Measurements from ENCODE around the gene TACC2.

TACC2 gene

DNA sequence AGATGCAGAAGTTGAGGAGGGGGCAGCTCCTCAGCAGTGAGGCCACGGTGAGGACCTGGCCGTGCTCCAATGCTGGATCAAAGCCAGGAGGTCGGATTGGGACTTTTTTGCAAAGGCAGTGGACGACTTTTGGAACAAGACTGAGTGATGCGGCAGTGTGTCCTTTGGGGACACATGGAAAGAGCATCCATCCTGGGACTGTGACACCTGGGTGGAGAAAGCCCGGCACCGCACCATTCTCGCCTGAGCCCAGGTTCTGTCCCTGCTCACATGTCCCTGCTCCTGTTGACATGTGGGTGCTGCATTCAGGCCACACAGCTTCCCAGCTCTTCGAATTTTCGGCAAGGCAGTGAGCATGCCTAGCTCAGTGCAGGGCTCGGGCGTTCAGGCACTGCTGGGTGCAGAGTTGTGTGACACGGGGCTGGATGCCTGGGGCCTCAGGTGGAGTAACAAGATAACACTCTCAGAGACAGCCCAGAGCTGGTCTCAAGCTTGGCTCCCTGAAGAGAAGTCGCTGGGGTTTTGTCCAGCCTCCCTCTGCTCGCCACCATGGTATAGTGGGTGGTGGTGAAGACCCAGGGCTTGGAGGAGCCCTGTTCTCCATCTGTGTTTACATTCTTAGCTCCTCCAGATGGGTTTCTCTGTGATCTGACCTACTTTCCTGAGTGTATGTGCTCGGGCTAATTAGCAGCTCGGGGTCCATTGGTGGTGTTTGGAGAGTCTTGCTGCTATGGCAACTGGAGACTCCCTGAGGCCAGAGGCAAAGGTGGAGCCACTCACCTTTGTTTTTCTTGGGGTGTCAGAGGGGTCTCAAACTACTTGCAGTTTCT, 170.4 kb downstream of the TACC2 start:
- peaks cover 58% of the 10 kb centered on the region for H3K4me1 ChIP-seq (ENCODE audit: control insufficient read depth, insufficient read depth, low read length)
- peaks cover 0 to 2% of the 10 kb centered on the region in 2 donors for H3K36me3 ChIP-seq (ENCODE audit: control insufficient read depth in 2 of 2, insufficient read depth in 2 of 2, low read length in 2 of 2)
- no peaks in the 10 kb centered on the region for H3K9me3 ChIP-seq (ENCODE audit: control insufficient read depth in 2 of 2, low read length in 2 of 2)
- H3K27ac ChIP-seq (ENCODE audit: low read length), result no peak overlapping the region
- no peaks in the 10 kb centered on the region for H3K27me3 ChIP-seq (ENCODE audit: control insufficient read depth in 1 of 2, insufficient read depth in 2 of 2, low read length in 2 of 2)
- H3K9ac ChIP-seq (ENCODE audit: low read length in 2 of 2), result no peak overlapping the region
- H3K4me3 ChIP-seq (ENCODE audit: low read length in 2 of 2), result peak overlapping the region in 1 of 2 donors; percentile 3

DNA sequence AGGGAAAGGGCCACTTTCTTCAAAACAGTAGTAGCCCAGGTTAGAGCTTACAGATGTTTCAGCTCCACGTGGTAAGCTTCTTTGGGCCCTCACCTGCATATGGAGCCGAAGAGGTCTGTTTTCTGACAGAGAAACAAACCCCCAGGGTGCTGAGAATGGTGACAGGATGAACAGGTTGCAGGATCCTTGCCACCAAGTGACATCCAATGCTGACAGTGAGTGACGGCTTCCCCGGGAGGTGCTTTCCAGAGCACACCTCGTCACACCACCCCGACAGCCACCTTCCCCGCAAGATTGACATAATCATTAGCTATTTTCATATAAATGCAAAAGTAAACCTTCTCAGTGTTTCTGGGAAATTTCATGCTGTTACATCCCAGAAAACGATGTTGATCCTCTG, 172.8 kb downstream of the TACC2 start:
- no peak overlapping the region for H3K9ac ChIP-seq (ENCODE audit: low read length in 2 of 2)
- no peak overlapping the region for H3K4me3 ChIP-seq (ENCODE audit: low read length in 2 of 2)
- H3K4me1 ChIP-seq (ENCODE audit: control insufficient read depth, insufficient read depth, low read length), result peaks cover 59% of the 10 kb centered on the region
- H3K9me3 ChIP-seq (ENCODE audit: control insufficient read depth in 2 of 2, low read length in 2 of 2), result no peaks in the 10 kb centered on the region
- no peak overlapping the region for H3K27ac ChIP-seq (ENCODE audit: low read length)
- H3K27me3 ChIP-seq (ENCODE audit: control insufficient read depth in 1 of 2, insufficient read depth in 2 of 2, low read length in 2 of 2), result no peaks in the 10 kb centered on the region
- peaks cover 2 to 4% of the 10 kb centered on the region in 2 donors for H3K36me3 ChIP-seq (ENCODE audit: control insufficient read depth in 2 of 2, insufficient read depth in 2 of 2, low read length in 2 of 2)

DNA sequence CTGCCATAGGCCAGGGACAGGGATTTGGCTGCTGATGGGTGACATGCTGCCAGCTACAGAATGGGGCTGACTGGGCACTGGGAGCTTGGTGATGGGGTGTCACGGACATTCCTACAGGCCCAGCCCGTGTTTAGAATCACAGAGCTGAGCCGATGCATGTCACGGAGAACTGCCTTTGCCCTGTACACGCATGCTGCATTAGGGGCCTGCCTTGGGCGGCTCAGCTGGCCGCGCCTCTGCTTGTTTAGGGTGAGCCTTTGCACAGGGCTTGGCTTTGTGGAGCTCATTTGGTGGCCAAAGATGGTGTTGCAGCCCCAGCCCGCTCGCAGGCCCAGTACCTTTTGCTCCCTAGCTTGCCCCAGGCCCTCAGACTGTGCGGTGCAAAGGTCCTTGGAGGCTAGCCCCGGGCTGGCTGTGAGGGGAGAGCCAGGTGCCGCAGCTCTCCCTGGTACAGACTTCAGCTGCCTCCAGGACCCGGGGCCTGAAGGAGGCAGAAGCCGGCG, 173.8 kb downstream of the TACC2 start:
- H3K27ac ChIP-seq (ENCODE audit: low read length), result peak overlapping the region; percentile 11
- H3K36me3 ChIP-seq (ENCODE audit: control insufficient read depth in 2 of 2, insufficient read depth in 2 of 2, low read length in 2 of 2), result peaks cover 0 to 4% of the 10 kb centered on the region in 2 donors
- no peaks in the 10 kb centered on the region for H3K27me3 ChIP-seq (ENCODE audit: control insufficient read depth in 1 of 2, insufficient read depth in 2 of 2, low read length in 2 of 2)
- H3K4me3 ChIP-seq (ENCODE audit: low read length in 2 of 2), result peak overlapping the region; percentile 46 to 67
- peak overlapping the region; percentile 20 to 21 for H3K9ac ChIP-seq (ENCODE audit: low read length in 2 of 2)
- peaks cover 61% of the 10 kb centered on the region for H3K4me1 ChIP-seq (ENCODE audit: control insufficient read depth, insufficient read depth, low read length)
- no peaks in the 10 kb centered on the region for H3K9me3 ChIP-seq (ENCODE audit: control insufficient read depth in 2 of 2, low read length in 2 of 2)

DNA sequence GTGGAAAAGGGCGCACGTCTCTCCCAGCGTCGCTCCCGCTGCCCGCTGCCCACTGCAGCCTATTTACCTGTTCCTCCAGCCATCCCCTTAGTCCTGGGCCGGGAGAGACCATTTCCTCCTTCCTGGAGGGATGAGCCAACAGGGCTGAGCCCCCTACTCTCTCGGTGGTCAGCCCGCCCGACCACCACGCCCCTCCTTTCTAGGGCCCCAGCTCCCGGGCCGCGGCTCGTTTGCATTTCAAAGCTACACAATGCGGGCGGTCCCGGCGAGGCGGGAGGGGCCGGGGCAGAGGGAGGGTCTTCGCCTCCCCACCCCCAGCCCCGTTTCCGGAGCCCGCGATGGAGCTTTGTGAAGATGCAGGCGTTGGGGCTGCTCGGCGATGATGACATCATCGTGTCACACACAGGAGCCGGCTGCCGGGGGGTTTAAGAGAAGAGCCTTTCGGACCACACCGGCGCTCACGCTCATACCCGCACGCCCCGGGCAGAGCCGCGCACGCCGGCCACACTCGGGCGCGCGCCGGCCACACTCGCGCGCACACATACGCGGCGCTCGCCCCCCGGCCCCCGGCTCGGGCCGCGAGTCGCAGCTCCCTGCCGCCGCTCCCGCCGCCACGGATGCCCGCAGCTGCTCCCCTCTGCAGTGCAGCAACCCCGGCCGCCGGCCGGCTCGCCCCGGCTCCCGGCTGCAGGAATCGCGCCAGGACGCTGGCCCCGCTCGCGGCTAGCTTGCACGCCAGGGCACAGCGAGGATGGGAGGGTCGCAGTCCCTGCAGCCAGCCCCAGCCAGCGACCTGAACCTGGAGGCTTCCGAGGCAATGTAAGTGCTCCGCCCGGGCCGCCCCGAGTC, 174.4 kb downstream of the TACC2 start:
- peak overlapping the region; percentile 61 to 67 for H3K4me3 ChIP-seq (ENCODE audit: low read length in 2 of 2)
- peak overlapping the region; percentile 11 for H3K27ac ChIP-seq (ENCODE audit: low read length)
- H3K9ac ChIP-seq (ENCODE audit: low read length in 2 of 2), result peak overlapping the region; percentile 20 to 21

DNA sequence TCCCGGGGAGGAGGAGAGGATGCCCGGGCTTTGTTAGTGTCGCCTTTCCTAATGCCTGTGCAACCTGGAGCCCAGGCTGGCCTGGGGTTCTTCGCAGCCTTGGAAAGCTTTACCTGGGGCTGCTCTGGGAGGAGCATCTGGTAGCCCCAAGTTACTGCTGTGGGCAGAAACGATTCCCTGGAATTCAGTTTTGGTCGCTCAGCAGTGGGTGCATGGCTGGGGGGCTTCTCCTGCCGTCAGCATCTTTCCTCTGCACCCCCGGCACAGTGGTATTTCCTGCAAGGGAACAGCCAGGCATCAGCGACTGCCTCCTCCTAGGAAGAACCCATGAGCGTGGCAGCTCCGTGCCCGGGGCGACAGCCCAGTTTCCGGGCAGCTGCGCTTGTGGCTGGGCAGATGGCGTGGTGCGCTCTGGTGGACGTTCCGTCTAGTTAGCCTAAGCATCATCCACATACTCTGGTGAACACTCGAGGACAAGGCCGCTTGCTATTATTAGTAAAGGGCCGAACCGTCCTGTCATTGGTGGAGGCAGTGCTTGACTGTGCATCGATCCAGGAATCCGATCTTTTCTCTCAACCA, 175.1 kb downstream of the TACC2 start:
- Histone ChIP-seq H3K9ac (ENCODE audit: low read length in 2 of 2) (peak overlapping the region; percentile 23 to 51), H3K4me1 (ENCODE audit: control insufficient read depth, insufficient read depth, low read length) (peaks cover 66% of the 10 kb centered on the region), H3K27me3 (ENCODE audit: control insufficient read depth in 1 of 2, insufficient read depth in 2 of 2, low read length in 2 of 2) (no peaks in the 10 kb centered on the region), H3K9me3 (ENCODE audit: control insufficient read depth in 2 of 2, low read length in 2 of 2) (no peaks in the 10 kb centered on the region), H3K27ac (ENCODE audit: low read length) (peak overlapping the region; percentile 31), H3K36me3 (ENCODE audit: control insufficient read depth in 2 of 2, insufficient read depth in 2 of 2, low read length in 2 of 2) (peaks cover 0 to 4% of the 10 kb centered on the region in 2 donors), H3K4me3 (ENCODE audit: low read length in 2 of 2) (peak overlapping the region; percentile 61 to 67)

More for the DNA sequence above, 174.4 kb downstream of the TACC2 start:
- Histone ChIP-seq H3K4me1 (ENCODE audit: control insufficient read depth, insufficient read depth, low read length) (peaks cover 66% of the 10 kb centered on the region), H3K27me3 (ENCODE audit: control insufficient read depth in 1 of 2, insufficient read depth in 2 of 2, low read length in 2 of 2) (no peaks in the 10 kb centered on the region), H3K9me3 (ENCODE audit: control insufficient read depth in 2 of 2, low read length in 2 of 2) (no peaks in the 10 kb centered on the region), H3K36me3 (ENCODE audit: control insufficient read depth in 2 of 2, insufficient read depth in 2 of 2, low read length in 2 of 2) (peaks cover 0 to 4% of the 10 kb centered on the region in 2 donors)

DNA sequence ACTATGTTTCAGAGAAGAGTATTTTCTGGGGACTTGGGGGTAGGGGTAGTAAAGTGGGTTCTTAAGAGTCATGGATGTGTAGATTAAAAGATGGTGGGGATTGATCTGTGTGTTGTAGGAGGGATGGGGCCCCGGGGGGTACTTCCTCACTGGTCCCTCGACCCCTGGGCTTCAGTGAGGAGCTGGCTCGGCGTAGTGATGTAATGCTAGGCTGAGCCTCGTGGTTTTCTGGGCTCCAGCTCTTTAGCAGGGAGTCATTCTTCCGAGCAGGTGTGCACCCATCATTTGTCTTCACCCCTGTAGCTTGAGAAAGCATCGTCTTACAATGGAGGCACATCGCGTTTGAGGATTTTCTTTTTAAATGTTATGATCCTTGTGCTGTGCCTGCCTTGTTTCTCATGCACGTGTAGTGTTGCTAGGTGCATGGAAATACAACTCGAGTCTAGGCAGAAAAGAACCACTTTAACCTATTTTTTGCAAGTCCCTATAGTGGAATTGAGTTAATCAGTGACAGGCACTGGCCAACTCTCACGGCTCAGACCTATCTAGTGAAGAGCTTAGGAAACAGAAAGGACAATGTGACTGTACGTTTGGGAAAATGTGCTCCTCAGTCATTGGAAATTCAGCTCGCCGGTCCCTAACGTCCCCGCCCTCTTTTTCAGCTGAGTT, 176.0 kb downstream of the TACC2 start:
- peak overlapping the region in 1 of 2 donors; percentile 23 for H3K9ac ChIP-seq (ENCODE audit: low read length in 2 of 2)

DNA sequence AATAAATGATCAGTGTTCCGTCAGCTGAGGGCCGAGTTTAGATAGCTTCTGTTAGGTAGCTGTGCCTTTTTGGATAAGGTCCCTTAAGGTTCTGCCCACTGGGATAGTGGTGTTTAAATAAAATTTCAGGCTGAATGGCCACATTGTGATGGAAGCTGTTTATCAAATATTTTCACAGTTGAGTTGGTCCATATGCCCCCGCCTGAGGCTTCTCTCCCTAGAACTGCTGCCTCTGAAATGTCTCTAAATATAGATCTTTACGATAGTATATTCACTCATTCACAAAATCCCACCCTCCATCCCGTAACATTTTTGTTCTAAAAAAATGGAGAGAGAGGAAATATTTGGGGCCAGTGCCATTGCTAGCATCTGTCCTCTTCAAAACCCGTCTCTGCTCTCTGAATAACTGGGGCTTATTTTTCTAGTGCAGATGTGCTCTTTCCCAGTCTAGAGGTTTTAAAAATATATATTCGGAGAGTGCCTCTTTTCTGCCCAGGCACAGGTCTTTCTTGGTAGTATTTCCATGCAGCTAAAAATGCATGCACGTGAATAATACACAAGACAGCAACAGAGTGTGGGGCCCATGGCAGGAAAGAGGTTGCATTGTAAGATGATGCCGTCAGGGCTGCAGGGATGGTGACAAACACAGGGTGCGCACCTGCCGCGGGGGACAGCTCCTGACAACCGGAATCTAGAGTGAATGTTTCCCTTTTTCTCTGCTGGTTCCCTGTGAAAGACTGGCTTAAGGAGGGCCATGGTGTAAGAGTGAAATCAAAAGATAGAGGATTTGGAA, 176.7 kb downstream of the TACC2 start:
- peak overlapping the region; percentile 31 for H3K27ac ChIP-seq (ENCODE audit: low read length)
- no peak overlapping the region for H3K9ac ChIP-seq (ENCODE audit: low read length in 2 of 2)
- H3K4me1 ChIP-seq (ENCODE audit: control insufficient read depth, insufficient read depth, low read length), result peaks cover 70% of the 10 kb centered on the region
- H3K9me3 ChIP-seq (ENCODE audit: control insufficient read depth in 2 of 2, low read length in 2 of 2), result no peaks in the 10 kb centered on the region
- no peak overlapping the region for H3K4me3 ChIP-seq (ENCODE audit: low read length in 2 of 2)
- no peaks in the 10 kb centered on the region for H3K27me3 ChIP-seq (ENCODE audit: control insufficient read depth in 1 of 2, insufficient read depth in 2 of 2, low read length in 2 of 2)
- peaks cover 0 to 4% of the 10 kb centered on the region in 2 donors for H3K36me3 ChIP-seq (ENCODE audit: control insufficient read depth in 2 of 2, insufficient read depth in 2 of 2, low read length in 2 of 2)

More for the DNA sequence above, 176.0 kb downstream of the TACC2 start:
- no peaks in the 10 kb centered on the region for H3K9me3 ChIP-seq (ENCODE audit: control insufficient read depth in 2 of 2, low read length in 2 of 2)
- H3K4me1 ChIP-seq (ENCODE audit: control insufficient read depth, insufficient read depth, low read length), result peaks cover 64% of the 10 kb centered on the region
- H3K27me3 ChIP-seq (ENCODE audit: control insufficient read depth in 1 of 2, insufficient read depth in 2 of 2, low read length in 2 of 2), result no peaks in the 10 kb centered on the region
- H3K27ac ChIP-seq (ENCODE audit: low read length), result peak overlapping the region; percentile 31
- peak overlapping the region in 1 of 2 donors; percentile 15 for H3K4me3 ChIP-seq (ENCODE audit: low read length in 2 of 2)
- H3K36me3 ChIP-seq (ENCODE audit: control insufficient read depth in 2 of 2, insufficient read depth in 2 of 2, low read length in 2 of 2), result peaks cover 0 to 4% of the 10 kb centered on the region in 2 donors

DNA sequence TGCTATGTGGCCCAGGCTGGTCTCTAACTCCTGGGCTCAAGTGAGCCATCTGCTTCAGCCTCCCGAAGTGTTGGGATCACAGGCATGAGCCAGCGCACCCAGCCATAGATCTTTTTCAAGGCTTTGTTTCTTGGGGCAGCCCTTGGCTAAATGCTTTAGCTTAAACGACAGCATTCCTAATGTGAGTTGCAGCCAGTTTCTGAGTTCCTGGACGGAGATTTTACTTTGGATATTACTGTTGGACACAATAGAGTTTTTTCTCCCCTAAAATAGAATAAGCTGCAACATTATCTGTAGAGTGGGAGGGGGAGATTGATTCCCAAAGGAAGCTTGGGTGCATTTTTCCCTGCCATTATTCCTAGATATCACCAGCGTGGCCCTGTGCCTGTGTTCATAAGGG, 179.1 kb downstream of the TACC2 start:
- Histone ChIP-seq H3K9ac (ENCODE audit: low read length in 2 of 2) (no peak overlapping the region), H3K27ac (ENCODE audit: low read length) (peak overlapping the region; percentile 82), H3K4me1 (ENCODE audit: control insufficient read depth, insufficient read depth, low read length) (peaks cover 80% of the 10 kb centered on the region), H3K4me3 (ENCODE audit: low read length in 2 of 2) (no peak overlapping the region), H3K36me3 (ENCODE audit: control insufficient read depth in 2 of 2, insufficient read depth in 2 of 2, low read length in 2 of 2) (peaks cover 0 to 4% of the 10 kb centered on the region in 2 donors), H3K27me3 (ENCODE audit: control insufficient read depth in 1 of 2, insufficient read depth in 2 of 2, low read length in 2 of 2) (no peaks in the 10 kb centered on the region), H3K9me3 (ENCODE audit: control insufficient read depth in 2 of 2, low read length in 2 of 2) (no peaks in the 10 kb centered on the region)

DNA sequence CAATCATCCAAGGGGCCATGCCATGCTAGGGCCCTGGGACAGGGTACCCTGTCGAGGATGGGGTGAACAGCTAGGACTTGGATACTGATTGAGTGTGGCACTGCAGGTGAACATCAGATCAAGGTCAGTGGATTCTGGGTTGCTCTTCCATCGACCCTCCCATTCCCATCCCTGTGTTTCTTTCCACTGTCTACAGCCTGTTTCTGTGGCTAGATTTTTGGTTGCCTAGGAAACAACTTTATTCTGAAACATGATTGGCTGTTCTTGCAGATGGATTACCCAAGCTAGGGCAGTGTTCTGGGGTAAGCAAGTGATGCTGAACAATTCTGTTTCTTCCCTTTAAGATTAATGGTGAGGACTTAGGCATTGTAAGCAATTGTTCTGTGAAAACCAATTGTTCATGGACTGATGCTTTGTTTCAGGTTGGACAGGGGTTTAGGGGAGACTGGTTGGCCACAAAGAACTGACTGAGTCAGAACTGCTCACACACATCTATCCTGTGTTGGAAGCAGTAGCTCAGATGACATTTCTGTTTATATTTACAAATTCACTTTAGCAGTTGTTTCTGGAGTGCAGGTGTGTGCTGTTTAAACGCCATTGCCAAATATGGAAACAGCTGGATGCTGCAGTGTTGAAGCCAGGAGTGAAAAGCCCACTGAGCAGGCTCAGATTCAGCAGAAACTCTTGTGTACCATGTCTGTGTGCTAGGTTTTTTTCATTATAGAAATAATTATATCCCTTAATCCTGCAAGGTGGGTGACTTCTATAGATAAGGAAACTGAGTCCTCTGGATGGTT, 179.8 kb downstream of the TACC2 start:
- Histone ChIP-seq H3K4me3 (ENCODE audit: low read length in 2 of 2) (no peak overlapping the region), H3K4me1 (ENCODE audit: control insufficient read depth, insufficient read depth, low read length) (peaks cover 79% of the 10 kb centered on the region), H3K9me3 (ENCODE audit: control insufficient read depth in 2 of 2, low read length in 2 of 2) (no peaks in the 10 kb centered on the region), H3K9ac (ENCODE audit: low read length in 2 of 2) (peak overlapping the region in 1 of 2 donors; percentile 17), H3K27ac (ENCODE audit: low read length) (peak overlapping the region; percentile 82), H3K36me3 (ENCODE audit: control insufficient read depth in 2 of 2, insufficient read depth in 2 of 2, low read length in 2 of 2) (peaks cover 0 to 4% of the 10 kb centered on the region in 2 donors), H3K27me3 (ENCODE audit: control insufficient read depth in 1 of 2, insufficient read depth in 2 of 2, low read length in 2 of 2) (no peaks in the 10 kb centered on the region)
